GM12878 (cell line): ENCODE data around the gene MYOZ2. TPM values are rescaled to one million over a fixed set of nuclear protein-coding genes. Genes with fewer than 3 reads are reported as not detected.

ENCODE experiments used
- FOXM1 ChIP-seq: IDR thresholded peaks from 2 replicates; pipeline ENCODE4 v1.6.1; 2012; ENCODE audit warnings: low read depth, mild to moderate bottlenecking, inconsistent platforms, low read length, moderate library complexity
- SIX5 ChIP-seq: IDR thresholded peaks from 2 replicates; pipeline ENCODE4 v1.6.1; 2011; ENCODE audit warnings: mild to moderate bottlenecking, low read depth, low read length, moderate library complexity; ENCODE audit not compliant: severe bottlenecking
- polyA plus RNA-seq, 11 experiments: library from polyadenylated mRNA; depleted of rRNA in 4 of 11; unstranded in 6 of 11; stranded (reverse) in 5 of 11; fragments of >200 nt; fragmentation: Nextera tagmentation in 4 of 11; fragmentation: Illumina TruSeq in 1 of 11; extraction: Ambion mirVana in 4 of 11; extraction: Trizol in 1 of 11; gene quantifications; 1 replicate in 1 of 11; 2 replicates in 10 of 11; pipeline versions ENCODE4 v1.2.1 to v1.2.3, GENCODE V29; 2011 to 2016; ENCODE audit warnings: inconsistent platforms in 2 of 11, missing spikeins in 2 of 11, low read depth in 1 of 11
- total RNA-seq, 4 experiments: library from RNA; depleted of rRNA in 3 of 4; stranded (reverse); fragments of >200 nt in 3 of 4; fragmentation: Illumina TruSeq in 1 of 4; extraction: Trizol in 1 of 4; gene quantifications; 2 replicates each; pipeline versions ENCODE4 v1.2.1 to v1.2.3, GENCODE V29; 2013 to 2021
- TF ChIP-seq, protein P1 (sequence below): fragments of 150-350 bp; IDR thresholded peaks from 2 replicates; pipeline ENCODE4 v1.6.1; 2014; ENCODE audit warnings: mild to moderate bottlenecking, low read depth, low read length
- TF ChIP-seq, protein P2 (sequence below): fragments of 450-650 bp; formaldehyde crosslinking; IDR thresholded peaks from 2 replicates; pipeline ENCODE4 v1.5.0; 2022; ENCODE audit warnings: mild to moderate bottlenecking, missing genetic modification characterization
- TF ChIP-seq, protein P3 (sequence below): fragments of 150-350 bp; IDR thresholded peaks from 2 replicates; pipeline ENCODE4 v1.6.1; 2016; ENCODE audit warnings: low read depth, low read length

Gene MYOZ2
- total and polyA plus RNA-seq, 10 of the 15 experiments (the other 5 are each of a cell fraction or from before 2014, with no cell fraction given): not detected

DNA sequence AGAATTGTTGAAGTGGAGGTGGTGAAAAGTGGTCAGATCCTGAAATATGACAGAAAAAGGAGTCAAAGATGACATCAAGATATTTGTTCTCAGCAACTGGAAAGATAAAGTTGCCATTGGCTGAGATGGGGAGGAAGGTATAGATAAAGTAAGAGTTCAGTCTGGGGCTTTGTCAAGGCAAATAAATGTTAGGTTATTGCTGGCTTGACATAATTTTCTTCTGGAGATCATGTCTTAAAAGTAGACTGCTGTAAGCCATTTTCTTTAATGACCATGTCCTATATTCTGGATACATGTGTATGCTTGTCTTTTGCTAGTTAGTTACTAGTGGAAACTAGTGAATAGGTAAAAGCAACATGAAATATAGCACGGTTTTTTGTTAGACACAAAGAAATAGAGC lies 82.5 kb downstream of the MYOZ2 start (continued):
- TF ChIP-seq, protein P1, sequence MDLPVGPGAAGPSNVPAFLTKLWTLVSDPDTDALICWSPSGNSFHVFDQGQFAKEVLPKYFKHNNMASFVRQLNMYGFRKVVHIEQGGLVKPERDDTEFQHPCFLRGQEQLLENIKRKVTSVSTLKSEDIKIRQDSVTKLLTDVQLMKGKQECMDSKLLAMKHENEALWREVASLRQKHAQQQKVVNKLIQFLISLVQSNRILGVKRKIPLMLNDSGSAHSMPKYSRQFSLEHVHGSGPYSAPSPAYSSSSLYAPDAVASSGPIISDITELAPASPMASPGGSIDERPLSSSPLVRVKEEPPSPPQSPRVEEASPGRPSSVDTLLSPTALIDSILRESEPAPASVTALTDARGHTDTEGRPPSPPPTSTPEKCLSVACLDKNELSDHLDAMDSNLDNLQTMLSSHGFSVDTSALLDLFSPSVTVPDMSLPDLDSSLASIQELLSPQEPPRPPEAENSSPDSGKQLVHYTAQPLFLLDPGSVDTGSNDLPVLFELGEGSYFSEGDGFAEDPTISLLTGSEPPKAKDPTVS: no peak
- TF ChIP-seq SIX5 (no peak), FOXM1 (no peak)
- TF ChIP-seq, protein P2, sequence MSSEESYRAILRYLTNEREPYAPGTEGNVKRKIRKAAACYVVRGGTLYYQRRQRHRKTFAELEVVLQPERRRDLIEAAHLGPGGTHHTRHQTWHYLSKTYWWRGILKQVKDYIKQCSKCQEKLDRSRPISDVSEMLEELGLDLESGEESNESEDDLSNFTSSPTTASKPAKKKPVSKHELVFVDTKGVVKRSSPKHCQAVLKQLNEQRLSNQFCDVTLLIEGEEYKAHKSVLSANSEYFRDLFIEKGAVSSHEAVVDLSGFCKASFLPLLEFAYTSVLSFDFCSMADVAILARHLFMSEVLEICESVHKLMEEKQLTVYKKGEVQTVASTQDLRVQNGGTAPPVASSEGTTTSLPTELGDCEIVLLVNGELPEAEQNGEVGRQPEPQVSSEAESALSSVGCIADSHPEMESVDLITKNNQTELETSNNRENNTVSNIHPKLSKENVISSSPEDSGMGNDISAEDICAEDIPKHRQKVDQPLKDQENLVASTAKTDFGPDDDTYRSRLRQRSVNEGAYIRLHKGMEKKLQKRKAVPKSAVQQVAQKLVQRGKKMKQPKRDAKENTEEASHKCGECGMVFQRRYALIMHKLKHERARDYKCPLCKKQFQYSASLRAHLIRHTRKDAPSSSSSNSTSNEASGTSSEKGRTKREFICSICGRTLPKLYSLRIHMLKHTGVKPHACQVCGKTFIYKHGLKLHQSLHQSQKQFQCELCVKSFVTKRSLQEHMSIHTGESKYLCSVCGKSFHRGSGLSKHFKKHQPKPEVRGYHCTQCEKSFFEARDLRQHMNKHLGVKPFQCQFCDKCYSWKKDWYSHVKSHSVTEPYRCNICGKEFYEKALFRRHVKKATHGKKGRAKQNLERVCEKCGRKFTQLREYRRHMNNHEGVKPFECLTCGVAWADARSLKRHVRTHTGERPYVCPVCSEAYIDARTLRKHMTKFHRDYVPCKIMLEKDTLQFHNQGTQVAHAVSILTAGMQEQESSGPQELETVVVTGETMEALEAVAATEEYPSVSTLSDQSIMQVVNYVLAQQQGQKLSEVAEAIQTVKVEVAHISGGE (CRISPR knock-in tag): no peak
- TF ChIP-seq, protein P3, sequence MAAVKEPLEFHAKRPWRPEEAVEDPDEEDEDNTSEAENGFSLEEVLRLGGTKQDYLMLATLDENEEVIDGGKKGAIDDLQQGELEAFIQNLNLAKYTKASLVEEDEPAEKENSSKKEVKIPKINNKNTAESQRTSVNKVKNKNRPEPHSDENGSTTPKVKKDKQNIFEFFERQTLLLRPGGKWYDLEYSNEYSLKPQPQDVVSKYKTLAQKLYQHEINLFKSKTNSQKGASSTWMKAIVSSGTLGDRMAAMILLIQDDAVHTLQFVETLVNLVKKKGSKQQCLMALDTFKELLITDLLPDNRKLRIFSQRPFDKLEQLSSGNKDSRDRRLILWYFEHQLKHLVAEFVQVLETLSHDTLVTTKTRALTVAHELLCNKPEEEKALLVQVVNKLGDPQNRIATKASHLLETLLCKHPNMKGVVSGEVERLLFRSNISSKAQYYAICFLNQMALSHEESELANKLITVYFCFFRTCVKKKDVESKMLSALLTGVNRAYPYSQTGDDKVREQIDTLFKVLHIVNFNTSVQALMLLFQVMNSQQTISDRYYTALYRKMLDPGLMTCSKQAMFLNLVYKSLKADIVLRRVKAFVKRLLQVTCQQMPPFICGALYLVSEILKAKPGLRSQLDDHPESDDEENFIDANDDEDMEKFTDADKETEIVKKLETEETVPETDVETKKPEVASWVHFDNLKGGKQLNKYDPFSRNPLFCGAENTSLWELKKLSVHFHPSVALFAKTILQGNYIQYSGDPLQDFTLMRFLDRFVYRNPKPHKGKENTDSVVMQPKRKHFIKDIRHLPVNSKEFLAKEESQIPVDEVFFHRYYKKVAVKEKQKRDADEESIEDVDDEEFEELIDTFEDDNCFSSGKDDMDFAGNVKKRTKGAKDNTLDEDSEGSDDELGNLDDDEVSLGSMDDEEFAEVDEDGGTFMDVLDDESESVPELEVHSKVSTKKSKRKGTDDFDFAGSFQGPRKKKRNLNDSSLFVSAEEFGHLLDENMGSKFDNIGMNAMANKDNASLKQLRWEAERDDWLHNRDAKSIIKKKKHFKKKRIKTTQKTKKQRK: no peak
